Measurements from ENCODE around the gene TRABD2A.

Gene TRABD2A

DNA sequence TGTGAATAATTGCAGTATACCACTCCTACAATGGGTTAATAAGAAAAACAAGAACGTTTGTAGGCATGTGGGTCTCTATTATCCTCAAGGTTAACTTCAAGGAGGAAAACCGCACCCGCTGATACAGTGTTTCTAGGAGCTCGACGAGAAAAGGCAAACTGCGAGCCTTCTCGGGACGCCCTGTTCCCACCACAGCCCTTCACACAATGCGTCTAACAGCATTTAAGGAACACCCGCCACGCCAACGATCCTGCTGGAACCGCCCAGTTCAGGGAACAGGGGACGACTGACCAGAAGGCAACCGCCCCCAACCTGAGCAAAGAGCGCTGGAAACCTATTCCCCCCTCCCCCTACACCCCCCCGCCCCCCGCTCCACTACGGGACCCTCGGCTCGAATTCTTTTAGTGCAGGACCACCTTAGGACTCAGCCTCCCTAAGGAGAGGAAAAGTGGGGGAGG lies 23.9 kb upstream of the TRABD2A start:
- peak; percentile 71 for DNase-seq

DNA sequence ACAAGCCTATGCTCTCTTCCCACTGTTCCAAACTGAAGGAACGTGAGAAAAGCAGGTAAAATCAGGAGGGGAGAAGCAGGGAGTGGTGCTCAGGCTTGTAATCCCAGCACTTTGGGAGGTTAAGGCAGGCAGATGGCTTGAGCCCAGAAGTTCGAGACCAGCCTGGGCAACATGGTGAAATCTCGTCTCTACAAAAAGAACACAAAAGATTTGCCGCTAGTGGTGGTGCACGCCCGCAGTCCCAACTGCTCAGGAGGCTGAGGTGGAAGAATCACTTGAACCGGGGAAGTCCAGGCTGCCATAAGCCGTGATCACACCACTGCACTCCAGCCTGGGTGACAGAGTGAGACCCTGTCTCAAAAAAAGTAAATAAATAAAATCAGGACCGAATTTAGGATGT lies 23.3 kb upstream of the TRABD2A start:
- no peak for DNase-seq

DNA sequence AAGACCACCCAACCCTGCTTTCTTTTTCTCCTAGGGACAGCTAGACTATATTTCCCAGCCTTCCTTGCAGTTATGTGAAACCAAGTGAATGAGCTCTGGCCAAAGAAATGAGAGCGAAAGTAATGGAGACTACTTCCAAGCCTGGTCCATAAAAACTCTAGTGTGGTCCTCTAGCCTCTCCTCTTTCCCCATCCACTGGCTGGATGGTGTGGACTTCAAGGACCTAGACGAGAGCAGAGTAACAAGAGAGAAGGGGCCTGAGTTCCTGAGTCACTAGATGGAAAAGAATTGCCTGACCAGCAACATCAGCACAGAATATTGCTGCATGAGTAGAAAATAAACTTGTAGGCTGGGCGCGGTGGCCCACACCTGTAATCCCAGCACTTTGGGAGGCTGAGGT lies 21.6 kb upstream of the TRABD2A start:
- no peak for DNase-seq

DNA sequence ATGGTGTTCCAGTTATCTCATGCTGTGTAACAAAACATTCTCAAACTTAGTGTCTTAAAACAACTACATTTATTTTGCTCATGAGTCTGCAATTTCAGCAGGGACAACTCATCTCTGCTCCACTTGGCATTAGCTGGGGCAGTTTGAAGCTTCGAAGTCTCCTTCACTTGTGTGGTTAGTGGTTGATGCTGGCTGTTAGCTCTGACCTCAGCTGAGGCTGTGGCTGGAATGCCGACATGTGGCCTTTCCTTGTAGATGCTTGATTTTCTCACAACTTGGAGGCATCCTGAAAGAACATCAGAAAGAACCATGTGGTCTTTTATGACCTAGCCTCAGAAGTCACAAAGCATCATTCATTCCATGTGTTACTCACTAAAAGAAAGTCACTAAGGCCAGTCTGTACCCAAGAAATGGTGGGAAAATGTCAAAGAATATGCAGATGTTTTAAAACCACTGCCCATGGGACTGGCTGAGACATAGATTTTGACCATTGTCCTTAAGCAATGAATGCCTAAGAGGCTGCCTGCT lies 20.8 kb upstream of the TRABD2A start:
- peak; percentile 80 for DNase-seq

- no peak for DNase-seq
Observed at GRCh38 chr2:84900971-84901370, 20.1 kb upstream of the TRABD2A start.

- no peak for DNase-seq
Observed at GRCh38 chr2:84899304-84900204, 18.7 kb upstream of the TRABD2A start.

DNA sequence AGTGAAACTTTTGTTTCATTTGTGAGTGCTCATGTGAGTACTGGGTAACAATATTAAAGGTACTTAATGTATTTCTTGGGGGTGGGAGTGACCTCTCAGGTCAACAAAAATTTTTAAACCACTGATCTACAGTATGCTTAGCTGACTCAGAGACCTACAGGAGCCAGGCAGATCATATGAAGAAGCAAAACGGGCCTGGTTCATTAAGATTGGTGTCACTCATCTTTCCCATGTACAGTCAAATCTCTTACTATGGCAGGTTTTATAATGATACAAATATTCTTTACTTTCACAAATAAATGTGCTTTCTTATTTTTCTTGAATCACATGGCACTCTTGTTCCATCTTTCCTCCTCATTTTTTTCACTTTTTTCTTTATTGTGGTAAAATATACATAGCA lies 16.9 kb upstream of the TRABD2A start:
- peak; percentile 29 for DNase-seq

- peak; percentile 29 for DNase-seq
Observed at GRCh38 chr2:84896567-84896966, 15.7 kb upstream of the TRABD2A start.

GRCh38 chr2:84894758-84895520 lies 14.1 kb upstream of the TRABD2A start:
- DNase-seq = peak; percentile 72

DNA sequence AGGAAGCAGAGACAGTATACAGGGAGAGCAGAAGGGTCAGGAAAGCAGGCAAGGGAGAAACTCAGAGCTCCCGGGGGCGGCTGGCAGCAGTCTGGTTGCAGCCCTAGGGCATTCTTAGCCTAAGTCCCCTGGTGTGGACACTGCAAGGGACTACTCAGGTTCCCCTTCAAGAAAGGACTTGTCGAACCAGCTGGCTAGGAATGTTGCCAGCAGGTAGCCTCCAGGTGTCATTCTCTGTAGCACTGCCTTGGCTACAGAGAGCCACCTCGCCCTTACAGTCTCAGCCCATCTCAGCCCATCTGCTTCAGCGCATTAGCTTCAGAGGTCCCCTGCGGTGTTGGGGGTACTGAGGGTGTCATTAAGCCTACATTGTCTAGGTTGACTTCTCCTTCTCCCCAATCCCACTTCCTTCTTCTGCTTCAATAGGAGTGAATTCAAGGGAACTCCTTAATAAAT lies 13.3 kb upstream of the TRABD2A start:
- DNase-seq = no peak

GRCh38 chr2:84891355-84892010 lies 10.6 kb upstream of the TRABD2A start:
- DNase-seq = no peak

DNA sequence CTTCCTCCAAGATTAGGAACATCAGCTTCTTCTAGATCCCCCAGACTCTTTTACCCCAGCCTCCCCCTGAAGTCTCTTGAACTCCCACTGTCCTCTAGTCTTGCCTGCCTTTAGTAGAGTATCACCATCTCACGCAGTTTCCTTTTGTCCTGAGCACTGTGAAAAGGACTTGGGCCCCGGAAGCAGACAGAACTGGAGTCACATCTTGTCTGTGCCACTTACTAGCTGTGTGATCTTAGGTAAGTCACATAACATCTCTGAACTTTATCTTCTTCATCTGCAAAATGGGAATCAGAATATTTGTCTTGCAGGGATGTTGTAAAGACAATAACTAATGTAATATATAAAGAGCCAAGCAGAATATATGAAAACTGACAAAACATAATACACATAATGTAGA lies 8.4 kb upstream of the TRABD2A start:
- no peak for DNase-seq

GRCh38 chr2:84888401-84889276 lies 7.8 kb upstream of the TRABD2A start:
- peak; percentile 59 for DNase-seq

DNA sequence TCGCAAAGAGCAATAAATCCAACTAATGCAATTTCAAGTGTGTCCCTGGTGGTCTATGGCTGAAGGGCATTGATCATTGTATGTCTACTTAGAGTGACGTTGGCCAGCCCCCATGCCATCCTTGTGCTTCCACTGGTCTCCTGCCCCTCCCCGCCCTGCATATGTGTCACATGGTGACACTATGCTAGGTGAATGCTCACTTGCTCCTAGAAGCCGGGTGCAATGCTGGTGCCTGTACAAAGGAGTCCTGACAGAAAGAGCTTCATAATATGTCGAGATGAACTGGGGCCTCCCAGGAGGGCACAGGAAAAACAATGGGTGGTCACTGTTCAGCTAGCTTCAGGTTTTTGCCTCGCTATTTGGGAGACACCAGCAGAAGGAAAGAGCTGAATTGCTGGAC lies 5.9 kb upstream of the TRABD2A start:
- no peak for DNase-seq

DNA sequence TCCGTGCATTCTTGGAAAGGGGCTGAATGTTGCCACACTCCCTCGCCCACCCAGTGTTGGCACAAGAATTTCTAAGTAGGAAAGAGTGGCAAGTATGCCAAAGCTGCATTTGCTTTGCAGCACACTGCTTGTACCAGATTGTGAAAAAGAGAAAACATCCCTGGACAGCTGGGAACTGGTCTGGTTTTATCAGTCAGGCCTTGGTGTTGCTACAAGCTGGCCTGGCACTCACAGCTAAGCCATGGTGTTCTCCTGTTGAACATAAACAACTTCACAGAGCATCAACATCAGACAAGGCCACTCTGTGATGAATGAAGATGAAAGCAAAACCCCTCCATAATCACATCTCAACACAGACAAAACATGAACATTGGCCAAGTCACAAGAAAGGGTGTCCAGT lies 4.2 kb upstream of the TRABD2A start:
- DNase-seq = no peak

DNA sequence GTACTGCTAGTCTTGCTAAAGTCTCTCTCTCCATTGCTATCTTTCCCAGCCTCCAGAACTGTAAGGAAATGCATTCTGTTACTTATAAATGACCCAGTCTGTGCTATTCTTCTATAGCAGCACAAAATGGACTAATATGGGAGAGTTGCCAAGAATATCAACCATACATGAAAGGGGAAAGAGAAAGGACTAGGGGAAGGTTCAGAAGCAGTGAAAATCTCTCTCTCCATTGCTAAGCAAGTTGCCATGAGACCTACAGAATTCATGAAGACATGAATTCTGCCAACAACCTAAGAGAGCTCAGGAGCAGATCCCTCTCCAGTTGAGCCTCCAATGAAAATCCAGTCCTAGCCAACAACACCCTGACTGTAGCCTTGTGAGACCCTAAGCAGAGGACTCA lies 3.6 kb upstream of the TRABD2A start:
- DNase-seq = no peak

DNA sequence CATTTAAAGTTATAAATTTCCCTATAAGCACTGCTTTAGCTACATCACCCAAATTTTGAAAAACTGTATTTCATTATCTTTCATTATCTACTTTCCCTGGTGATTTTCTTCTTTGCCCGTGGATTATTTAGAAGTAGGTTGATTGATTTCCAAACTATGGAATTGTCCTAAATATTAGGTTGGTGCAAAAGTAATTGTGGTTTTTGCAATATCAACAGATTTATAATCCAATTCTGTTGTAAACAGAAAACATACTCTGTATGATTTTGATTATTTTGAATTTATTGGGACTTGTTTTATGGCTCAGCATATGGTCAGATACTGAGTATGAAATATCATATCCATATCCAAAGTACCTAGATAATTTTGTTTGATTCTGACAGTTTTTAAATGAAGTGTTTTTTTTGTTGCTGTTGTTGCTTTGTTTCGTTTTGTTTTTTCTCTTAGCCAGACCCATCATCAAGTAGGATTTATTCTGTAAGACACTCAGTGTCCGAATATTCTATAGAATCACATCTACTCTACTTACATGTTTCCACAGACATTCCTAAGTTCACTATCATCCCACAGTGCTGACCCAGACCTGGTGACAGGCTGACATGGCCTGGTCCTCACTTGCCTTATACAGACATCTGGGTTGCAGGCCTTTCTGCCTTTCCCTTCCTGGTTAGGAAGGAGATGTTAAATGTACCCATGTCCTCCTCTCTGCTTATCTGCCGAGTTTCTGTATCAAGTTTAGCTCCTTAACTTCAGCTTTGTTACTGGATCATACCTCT lies 2.1 kb upstream of the TRABD2A start:
- peak; percentile 56 for DNase-seq

- DNase-seq = no peak
Observed at GRCh38 chr2:84882414-84882738, 1.5 kb upstream of the TRABD2A start.

GRCh38 chr2:84881581-84882413 lies 913 bp upstream of the TRABD2A start:
- DNase-seq = peak; percentile 82

GRCh38 chr2:84880395-84880644 lies 564 bp downstream of the TRABD2A start:
- no peak for DNase-seq

Measured in fibroblast of skin of scalp (primary cell).